Activated CD4-positive, alpha-beta T cell treated with anti-CD3 and anti-CD28 coated beads for 4 hours (primary cell): Measurements from ENCODE around the gene ANO2.

Experiments used
- DNase-seq, 2 donors: peaks; one replicate each; pipeline ENCODE4 v3.0.0-alpha.2; 2020

The ANO2 gene

GRCh38 chr12:5964913-5965900 is 20.1 kb upstream of the ANO2 start:
- no peak for DNase-seq

DNA sequence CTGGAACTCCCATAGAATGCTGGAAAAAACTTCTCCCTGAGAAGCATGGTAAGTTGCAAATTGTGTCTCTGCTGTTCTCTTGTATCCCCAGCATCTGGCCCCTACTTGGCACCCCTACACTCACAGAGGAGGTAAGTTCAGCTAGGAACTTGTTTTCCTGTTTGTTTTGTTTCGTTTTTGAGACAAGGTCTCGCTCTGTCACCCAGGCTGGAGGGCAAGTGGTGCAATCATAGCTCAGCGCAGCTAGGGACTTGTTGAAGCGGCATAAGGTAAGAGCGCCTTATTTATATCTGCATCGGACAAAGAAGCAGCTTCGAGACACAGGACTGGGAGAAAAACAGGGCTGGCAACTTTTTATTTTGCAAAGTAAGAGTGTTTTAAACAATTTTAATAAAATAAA is 18.5 kb upstream of the ANO2 start:
- DNase-seq = no peak

DNA sequence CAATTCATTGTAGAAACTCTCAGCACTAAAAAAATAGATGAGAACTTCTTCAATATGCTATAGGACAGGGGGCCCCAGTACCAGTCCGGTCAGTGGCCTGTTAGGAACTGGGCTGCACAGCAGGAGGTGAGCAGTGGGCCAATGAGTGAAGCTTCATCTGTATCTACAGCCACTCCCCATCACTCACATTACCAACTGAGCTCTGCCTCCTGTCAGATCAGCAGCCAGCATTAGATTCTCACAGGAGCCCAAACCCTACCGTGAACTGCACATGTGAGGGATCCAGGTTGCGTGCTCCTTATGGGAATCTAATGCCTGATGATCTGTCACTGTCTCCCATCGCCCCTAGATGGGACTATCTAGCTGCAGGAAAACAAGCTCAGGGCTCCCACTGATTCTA is 15.7 kb upstream of the ANO2 start:
- DNase-seq = no peak

DNA sequence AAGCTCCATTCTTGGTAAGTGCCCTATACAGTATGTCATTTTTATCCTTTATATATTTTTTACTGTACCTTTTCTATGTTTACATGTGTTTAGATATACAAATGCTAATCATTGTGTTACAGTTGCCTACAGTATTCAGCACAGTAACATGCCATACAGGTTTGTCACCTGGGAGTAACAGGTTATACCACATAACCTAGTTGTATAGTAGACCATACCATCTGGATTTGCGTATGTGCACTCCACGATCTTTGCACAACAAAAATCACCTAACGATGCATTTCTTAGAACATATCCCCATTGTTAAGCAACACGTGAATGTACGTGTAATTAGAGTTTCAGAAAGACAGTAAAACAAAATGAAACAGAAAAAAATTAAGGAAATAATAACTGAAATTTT is 11.9 kb upstream of the ANO2 start:
- no peak for DNase-seq

- no peak for DNase-seq
Observed at GRCh38 chr12:5954661-5955060, 9.6 kb upstream of the ANO2 start.

DNA sequence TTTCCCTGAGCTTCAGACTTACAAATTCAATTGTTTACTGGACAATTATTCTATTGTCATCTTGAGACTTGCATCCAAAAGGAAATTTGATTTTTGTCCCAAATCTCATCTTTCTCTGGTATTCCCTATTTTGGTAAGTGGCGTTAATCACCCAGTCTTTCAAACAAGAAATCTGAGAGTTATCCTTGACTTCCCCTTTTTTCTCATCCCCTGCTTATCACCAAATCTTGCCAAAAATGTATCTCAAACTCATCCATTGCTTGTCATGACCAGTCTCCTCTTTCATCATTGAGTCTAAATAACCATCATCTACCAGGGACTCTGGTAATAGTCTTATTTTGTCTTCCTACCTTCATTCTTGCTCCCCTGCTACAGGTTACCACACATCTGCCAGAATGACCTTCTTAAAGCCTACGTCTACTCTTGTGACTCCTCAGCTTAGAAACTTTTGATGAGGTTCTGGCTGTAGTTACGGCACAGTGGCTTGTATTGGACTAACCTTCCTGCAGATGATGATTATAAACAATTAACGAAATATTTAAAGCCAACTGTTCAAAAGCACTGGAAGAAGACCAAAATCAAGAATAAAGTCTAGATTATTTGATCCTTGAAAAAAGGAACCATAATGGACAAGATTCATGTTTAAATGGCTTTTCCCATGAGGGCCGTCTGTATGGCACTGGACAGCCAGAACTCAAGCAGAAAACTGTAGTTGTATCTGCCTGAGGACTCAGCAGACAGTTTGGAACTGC is 9.0 kb upstream of the ANO2 start:
- no peak for DNase-seq

DNA sequence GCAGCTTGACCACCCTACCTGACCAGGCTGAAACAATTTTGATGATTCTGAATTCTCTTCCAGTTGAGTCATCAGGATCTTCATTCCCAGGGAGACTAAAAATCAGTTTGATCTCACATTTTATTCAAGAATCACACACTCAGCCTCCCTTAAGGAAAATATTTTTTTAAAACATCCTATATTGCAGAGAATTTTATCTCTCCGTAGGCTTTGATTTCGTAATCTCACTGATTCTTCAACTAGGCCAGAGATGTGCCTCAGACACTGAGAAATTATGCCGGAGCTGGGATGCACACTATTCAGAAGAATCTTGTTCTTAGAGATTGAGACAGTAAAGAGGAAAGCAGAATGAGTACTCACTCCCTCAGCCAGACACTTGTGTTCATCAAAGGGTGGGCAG is 7.0 kb upstream of the ANO2 start:
- no peak for DNase-seq

GRCh38 chr12:5948696-5949095 is 3.6 kb upstream of the ANO2 start:
- no peak for DNase-seq

- DNase-seq = no peak
Observed at GRCh38 chr12:5947006-5947405, 1.9 kb upstream of the ANO2 start.

- no peak for DNase-seq
Observed at GRCh38 chr12:5946388-5946787, 1.3 kb upstream of the ANO2 start.

DNA sequence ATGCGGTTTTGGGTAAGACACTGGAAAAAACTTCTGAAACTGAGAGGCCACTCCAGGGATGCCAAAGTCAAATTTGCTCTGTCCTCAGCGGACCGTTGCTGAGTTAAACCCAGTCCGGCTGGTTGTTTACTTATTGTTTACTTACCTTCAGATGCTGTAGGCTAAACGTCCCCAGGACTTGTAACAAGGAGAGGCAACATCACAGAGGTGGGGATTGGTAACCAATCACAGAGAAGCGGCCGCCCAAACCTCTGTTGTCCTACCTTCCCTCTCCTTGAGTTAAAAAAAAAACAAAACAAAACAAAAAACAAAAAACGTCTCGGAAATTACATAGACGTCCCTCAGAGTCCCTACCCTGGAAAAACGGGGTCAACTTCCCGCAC is 380 bp downstream of the ANO2 start:
- no peak for DNase-seq

DNA sequence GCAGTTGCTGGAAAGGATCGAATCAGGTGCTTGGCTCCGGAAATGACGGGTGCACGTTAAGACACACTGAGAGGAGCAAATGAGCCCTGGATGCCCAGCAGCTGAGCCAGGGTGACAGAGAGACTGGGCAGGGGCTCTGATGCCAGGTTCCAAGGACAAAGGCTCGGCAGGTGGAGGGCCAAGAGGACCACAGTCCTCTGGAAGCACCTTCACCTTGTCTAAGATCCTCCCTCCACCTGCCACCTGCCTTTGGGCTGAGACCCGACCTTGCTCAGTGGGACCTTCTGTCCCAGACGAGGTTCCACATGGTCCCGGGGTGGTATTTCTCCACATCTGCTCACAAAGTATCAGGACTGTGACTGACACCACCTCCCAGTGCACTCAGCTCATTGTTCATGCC is 1.0 kb downstream of the ANO2 start:
- no peak for DNase-seq

DNA sequence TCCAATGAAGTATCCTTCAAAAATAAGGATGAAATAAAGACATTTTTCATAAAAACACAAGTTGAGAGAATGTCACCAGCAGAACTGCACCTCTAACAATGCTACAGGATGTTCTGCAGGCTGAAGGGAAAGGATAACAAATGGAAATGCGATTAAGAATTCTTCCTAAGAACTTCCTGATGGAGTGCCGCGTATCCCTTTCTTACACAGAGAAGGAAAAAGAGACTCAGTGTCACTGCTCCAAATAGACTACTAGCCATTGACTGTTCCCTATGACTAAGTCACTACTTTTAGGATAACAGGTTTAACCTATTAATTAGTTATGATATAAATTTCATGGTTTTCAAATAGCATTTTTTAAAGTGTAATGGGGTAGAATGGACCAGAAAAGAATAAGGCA is 3.2 kb downstream of the ANO2 start:
- no peak for DNase-seq

DNA sequence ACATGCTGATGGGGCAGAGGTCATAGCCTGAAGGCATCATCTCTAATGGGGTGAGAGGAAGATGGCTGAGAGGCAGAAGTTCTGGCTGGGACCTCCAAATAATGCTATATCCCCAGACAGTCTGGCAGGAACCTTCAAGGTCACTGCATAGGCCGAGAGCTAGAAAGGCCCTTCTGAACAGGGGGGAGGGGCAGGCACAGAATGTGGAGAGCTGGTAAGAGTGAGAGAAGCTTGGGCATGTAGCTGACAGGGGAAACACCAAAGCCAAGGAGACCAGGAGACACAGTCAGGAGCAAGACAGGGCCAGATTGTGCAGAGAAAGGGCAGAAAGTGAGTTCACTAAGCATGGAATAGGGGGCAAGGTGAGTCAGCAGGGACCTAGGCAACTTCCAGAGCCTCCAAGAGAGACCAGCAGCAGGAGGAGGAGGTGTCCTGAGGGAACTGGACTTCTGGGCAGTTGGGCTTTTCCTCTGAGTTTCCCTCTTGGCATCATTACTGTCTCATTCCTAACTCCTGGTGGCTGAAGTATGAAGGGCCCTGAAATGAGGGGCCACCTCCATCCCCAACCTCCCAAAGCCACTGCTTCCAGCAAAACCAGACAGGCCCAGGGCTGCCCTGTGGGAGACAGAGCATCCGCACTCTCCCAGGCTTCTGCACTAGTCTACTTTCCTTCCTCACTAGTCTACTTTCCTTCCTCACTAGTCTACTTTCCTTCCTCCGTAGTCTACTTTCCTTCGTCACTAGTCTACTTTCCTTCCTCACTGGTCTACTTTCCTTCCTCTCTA is 17.1 kb downstream of the ANO2 start:
- DNase-seq = no peak

DNA sequence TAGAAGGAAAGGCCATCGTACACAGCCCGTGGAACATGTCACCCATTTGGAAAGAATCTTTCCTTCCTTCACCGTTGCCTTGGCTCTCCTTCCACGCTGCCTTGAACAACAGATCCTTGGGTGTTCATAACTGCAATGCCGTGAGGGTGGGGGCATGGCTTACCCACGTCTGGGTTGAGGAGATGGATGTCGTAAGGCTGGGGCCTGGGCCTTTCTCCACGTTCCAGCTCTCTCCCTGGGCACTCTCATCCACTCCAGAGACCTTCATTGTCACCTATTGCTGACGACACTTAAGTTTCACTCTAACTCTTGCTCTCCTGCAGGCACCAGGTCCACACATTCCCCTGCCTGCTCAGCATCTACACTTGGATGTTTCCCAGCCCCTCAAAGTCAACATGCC is 19.4 kb downstream of the ANO2 start:
- no peak for DNase-seq

DNA sequence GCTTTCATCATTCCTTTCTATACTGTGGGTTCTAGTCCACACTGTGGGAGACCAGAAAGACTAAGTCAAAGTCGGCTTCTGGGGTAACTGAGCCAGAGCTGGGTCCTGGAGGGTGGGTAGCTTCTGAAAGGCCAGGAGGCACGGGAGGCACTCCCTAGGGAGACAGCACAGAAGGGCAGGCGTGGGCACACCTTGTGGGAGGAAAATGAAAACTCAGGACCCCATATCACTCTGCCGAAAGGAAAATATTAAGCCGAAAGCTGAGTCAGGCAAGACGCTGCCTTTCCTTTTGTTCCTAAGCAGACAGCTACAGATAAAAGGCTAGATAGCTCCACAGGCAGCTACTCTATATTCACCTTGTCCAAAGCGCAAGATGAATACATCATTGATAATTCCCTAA is 20.7 kb downstream of the ANO2 start:
- DNase-seq = no peak

GRCh38 chr12:5923751-5924150 is 21.3 kb downstream of the ANO2 start:
- DNase-seq = no peak

DNA sequence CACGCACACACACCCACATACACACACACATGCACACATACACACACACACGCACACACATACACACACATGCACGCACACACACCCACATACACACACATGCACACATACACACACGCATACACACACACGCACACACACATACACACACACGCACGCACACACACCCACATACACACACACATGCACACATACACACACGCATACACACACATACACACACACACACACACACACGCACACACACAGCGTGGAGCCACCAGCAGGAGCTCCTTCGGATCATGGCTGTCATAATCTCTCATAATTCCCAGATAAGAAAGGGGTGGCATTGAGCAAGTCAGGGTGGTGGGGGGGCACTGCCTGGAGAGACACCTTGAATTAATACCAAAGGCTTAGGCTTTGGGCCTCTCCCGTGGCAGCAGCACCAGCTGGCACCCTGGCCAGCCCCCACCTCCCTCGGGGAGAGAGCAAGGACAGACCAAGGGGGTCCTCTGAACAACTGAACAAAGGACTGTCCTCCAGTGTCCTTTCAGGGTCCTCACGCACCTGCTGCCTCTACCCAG is 21.9 kb downstream of the ANO2 start:
- no peak for DNase-seq

DNA sequence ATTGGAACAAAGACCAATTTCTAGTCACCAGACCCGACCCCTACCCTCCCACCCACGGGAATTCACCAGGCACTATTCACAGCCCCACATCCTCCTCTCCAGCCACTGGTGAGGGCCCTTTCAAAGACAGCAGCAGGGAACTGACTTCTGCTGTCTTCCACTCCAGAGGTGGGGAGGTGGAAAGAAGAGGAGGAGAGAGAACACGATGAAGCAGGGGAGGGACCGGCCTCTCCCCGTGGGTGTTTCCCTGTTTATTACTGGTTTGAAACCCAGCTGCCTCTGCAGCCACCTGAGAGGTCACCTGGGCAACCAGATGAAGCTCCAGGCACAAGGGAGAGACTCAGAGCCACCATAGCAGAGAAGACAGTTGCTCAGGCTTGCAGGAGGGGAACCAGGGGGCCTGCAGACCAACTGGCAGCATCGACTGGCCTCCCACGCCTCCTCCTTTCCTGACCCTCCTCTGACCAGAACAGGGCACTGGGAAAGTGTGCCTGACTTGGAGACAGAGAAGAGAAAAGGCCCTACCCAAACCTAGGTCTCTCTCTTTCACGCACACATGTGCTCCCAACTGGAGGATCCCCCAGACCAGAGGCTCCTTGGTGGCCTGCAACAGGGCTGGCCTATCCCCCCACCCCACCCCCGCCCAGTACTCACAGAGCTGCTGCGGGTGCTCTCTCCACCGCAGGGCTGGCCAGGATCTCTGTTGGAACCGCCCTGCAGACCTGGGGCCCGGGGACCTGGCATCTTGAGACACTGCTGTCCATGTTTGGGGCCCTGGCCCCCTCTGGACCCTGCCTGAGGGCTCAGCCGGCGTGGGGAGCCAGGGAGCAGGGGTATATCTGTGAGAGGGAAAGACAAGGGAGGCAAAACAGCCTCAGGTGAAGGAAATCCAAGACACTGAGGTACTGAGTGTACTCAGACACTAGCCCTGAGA is 22.8 kb downstream of the ANO2 start:
- no peak for DNase-seq

DNA sequence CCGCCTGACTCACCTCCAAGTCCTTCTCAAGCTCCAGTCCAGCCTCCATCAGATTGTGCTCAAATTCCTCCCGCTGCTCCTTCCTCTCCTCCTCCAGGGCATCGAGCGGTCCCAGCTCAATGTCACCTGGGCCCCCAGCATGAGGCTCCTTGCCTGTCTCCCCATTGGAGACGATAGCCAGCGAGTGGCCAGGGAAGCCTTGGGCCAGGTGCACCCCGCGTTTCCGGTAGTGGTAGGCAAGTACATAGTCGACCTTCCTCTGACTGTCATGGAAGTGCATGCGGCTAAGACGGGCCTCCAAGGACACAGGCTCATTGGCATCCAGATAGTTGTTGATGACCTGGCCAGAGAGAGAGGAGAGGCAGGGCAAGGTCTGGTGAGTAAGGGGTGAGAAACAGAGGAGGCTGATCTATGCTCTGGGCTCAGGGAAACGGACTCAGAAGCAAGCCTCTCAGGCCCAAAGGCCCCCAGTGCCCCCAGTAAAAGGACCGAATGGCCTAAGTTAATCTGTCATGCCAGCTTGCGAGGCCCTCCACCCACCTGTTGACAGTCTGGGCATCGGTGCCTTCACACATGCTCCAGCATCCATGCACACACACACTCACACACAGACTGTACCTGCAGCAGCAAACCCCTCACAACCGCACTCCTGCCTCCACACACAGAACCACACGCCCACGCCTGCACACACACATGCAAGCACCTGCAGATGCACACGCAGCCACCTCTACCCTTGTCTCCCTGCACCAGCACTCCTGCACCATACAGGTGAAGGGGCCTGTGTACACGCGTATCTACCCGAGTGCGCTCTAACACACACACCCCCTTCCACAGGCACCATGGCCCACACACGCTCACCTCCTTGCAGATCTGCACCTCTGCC is 23.8 kb downstream of the ANO2 start:
- DNase-seq = no peak

- DNase-seq = no peak
Observed at GRCh38 chr12:5916785-5917290, 28.2 kb downstream of the ANO2 start.
